Mucosa of stomach (tissue), 1 donor: ENCODE measurements around the gene LILRA6.
"Not testable (repeated sequence)": the region's sequence is repeated elsewhere in the genome, so short reads cannot be mapped to it uniquely, and the experiment has no call there.

Experiments used
- H3K27me3 ChIP-seq: one replicate; pipeline ENCODE4 v1.7.0; 2013; ENCODE audit warnings: mild to moderate bottlenecking, low read length; ENCODE audit not compliant: control insufficient read depth, insufficient read depth
- H3K36me3 ChIP-seq: one replicate; pipeline ENCODE4 v1.7.0; 2013; ENCODE audit warnings: low read length; ENCODE audit not compliant: control insufficient read depth, insufficient read depth
- H3K4me1 ChIP-seq: one replicate; pipeline ENCODE4 v1.7.0; 2013; ENCODE audit warnings: mild to moderate bottlenecking, low read length; ENCODE audit not compliant: control insufficient read depth, insufficient read depth
- H3K4me3 ChIP-seq: one replicate; pipeline ENCODE4 v1.7.0; 2013; ENCODE audit warnings: low read length
- H3K9ac ChIP-seq: one replicate; pipeline ENCODE4 v1.7.0; 2013; ENCODE audit warnings: mild to moderate bottlenecking, low read length, moderate library complexity
- H3K9me3 ChIP-seq: one replicate; pipeline ENCODE4 v1.7.0; 2013; ENCODE audit warnings: mild to moderate bottlenecking, low read length, moderate library complexity; ENCODE audit not compliant: control insufficient read depth
- donor health status: Pancreatic carcinoma.

LILRA6 gene

DNA sequence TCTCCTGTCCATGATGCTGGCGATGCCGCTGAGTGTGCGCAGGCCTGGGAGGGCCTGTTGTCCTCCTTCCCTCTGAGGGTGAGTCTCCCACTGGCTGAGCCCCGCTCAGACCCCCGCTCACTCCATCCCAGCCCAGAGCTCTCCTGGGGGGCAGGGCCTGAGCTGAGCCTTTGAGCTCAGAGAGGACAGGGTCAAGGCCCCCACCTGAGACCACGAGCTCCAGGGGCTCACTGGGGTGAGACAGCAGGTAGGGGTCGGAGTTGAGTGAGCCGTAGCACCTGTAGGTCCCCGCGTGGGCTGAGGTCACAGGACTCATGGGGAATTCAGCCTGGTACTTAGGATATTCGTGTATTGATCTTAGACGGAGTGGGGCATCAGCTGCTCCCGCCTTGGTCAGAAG, 35.5 kb upstream of the LILRA6 start:
- H3K9ac ChIP-seq, H3K9me3 ChIP-seq, H3K4me3 ChIP-seq, H3K4me1 ChIP-seq, H3K27me3 ChIP-seq, H3K36me3 ChIP-seq: not testable (repeated sequence)

DNA sequence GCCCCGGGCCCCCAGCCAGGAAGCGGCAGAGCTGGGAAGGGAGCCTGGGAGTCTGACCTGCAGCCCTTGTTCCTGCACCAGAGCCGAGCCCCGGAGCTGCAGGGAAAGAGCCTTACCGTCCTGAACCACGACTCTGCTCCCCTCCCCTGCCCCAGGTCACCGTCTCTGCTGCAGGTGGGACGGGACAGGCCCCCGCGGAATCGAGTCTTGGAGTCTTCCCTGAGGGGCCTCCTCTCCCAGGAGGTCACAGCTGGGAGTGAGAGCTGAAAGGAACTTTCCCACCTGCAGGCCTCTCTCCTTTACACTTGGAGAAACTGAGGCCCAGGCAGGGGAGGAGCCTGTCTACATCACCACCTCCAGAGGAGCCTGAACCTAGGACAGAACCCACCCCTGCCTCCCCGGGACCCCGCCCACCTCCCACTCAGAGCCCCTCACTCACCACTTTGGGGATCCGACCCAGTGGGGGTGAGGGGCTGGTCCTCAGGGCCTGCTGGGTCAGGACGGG, 34.6 kb upstream of the LILRA6 start:
- H3K4me1 ChIP-seq, H3K27me3 ChIP-seq, H3K36me3 ChIP-seq: not testable (repeated sequence)

DNA sequence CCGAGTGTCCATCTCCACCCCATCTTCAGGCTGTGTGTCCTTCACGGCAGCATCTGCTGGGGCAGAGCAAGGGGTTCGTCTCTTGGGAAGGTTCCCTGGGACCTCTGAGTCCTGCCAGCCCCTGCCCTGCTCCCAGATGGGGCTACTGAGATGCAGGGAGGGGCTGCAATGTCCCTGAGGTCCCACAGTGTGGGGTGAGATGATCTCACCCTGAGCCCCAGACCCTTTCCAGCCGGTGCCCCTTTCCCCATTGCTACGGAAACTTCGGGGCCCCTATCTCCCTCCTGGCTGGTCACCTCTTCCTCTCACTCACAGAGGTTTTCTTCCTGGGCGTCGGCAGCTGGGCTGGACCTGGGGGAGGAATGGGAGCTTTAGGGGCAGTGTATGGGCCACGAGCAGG, 33.4 kb upstream of the LILRA6 start:
- H3K4me1 ChIP-seq: no peaks in the 10 kb centered on the region
- H3K9me3 ChIP-seq: no peaks in the 10 kb centered on the region
- no peak overlapping the region for H3K9ac ChIP-seq
- H3K27me3 ChIP-seq: no peaks in the 10 kb centered on the region
- H3K36me3 ChIP-seq: no peaks in the 10 kb centered on the region
- no peak overlapping the region for H3K4me3 ChIP-seq

More for the DNA sequence above, 34.6 kb upstream of the LILRA6 start:
- H3K4me3 ChIP-seq, H3K9me3 ChIP-seq, H3K9ac ChIP-seq: not testable (repeated sequence)

DNA sequence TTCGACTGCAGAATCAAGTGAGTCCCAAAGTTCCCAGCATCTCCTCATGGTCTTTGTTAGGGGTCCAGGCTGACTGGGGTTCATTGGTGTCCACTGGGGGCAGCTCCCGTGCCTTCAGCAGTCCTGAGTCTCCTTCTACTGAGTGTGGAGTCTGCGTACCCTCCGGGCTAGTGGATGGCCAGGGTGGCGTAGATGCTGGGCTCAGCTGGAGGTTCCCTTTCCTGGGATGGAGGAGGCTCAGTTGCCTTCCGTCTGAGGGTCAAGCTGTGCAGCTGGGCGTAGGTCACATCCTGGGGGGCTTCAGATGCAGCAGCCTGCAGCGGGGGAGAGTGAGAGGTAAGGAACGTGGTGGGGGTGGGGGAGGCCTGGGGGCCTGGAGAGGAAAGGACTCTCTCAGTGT, 31.9 kb upstream of the LILRA6 start:
- H3K27me3 ChIP-seq, H3K4me3 ChIP-seq, H3K36me3 ChIP-seq, H3K4me1 ChIP-seq, H3K9ac ChIP-seq, H3K9me3 ChIP-seq: not testable (repeated sequence)

DNA sequence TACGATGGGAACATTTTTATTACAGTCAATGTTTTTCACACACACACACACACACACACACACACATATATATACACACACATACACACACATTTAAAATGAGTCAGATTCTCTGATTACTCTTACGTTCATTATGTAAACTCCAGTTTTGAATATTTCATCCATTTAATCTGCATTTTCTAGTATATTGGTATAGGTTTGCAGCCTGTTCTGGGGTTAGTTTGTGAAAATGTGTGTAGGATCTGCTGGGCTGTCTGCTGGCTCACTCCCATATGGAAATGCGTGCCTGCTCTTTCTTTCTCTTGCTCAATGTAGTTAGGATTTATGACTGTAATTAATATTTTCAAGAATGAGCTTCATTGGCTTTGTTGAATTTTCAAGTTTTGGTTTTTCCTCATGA, 31.2 kb upstream of the LILRA6 start:
- Histone ChIP-seq H3K27me3 (no peaks in the 10 kb centered on the region), H3K4me3 (no peak overlapping the region), H3K9me3 (no peaks in the 10 kb centered on the region), H3K4me1 (no peaks in the 10 kb centered on the region), H3K36me3 (no peaks in the 10 kb centered on the region), H3K9ac (no peak overlapping the region)

DNA sequence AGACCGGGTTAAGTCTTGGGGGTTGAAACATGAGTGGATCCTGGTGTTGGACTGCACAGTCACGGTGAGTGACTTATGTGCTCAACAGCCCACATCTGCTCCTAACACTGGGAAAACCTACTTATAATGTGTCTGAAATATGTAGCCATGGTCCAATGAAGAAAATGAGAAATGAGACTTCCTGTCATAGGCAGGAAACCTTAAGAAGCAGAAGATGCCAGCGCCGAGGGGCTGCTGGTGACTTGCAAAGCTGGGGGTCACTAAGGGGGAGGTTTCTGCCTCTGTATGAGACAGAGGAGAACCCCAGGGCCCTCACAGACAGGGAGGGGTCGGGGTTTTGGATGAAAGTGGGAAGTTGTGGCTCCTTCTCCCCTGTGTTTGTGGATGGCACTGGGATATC, 29.6 kb upstream of the LILRA6 start:
- not testable (repeated sequence) for H3K36me3 ChIP-seq, H3K4me3 ChIP-seq, H3K27me3 ChIP-seq, H3K4me1 ChIP-seq, H3K9me3 ChIP-seq, H3K9ac ChIP-seq

DNA sequence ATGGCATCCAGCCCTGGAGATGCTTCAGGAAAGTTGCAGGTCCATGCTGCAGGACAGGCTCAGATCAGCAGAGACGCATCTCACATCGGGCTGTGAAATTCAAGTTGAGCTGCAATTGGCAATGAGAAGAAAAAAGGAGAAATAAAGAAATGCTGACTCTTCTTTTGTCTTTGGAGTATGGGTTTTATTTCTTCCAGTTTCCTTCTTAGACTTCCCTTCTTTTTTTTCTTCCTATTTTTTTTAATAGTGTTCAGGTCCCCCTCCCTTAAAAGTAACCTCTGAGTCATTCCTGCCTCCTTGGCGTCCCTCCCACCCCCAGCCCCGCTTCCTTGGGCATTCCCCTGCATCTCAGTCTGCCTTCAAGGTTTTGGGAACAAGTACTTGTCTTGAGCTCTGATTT, 29.0 kb upstream of the LILRA6 start:
- not testable (repeated sequence) for H3K27me3 ChIP-seq, H3K4me1 ChIP-seq, H3K9ac ChIP-seq, H3K9me3 ChIP-seq, H3K36me3 ChIP-seq, H3K4me3 ChIP-seq

DNA sequence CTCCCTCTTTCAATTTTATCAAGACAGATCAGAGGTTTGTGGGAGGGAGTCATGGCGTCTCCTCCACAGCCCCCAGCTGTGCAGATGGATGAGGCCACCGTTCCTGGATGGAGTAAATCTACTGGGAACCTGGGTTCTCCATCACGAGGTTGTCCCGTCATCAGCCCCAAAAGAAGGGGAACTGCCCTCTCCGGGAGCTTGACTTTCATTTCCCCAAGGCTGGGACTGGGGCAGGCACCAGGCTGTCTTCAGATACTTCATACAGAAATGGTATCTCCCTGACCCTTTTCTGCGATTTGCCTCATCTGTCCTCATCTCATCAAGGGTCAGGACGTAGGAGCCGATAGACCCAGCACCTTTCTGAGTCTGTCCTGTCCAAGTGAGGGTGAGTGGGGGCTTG, 28.5 kb upstream of the LILRA6 start:
- no peak overlapping the region for H3K4me3 ChIP-seq
- H3K9ac ChIP-seq: no peak overlapping the region
- no peaks in the 10 kb centered on the region for H3K36me3 ChIP-seq
- no peaks in the 10 kb centered on the region for H3K27me3 ChIP-seq
- H3K4me1 ChIP-seq: no peaks in the 10 kb centered on the region
- no peaks in the 10 kb centered on the region for H3K9me3 ChIP-seq

DNA sequence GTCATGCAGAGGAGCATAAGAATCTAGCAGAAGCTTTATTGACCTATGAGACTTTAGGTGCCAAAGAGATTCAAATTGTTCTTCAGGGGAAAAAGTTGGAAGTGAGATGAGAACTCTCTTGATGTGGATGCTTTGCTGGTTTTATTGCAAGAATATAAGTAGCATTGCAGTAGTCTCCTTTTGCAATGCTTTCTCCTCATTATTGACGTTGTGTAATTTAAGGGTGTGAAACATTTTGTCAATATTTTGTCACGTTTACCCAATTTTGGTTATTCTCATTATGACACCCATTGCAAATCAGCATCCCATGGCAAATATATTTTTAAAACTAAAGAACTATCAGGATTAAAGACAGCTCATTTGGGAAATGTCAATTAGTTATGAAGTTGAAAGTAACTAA, 26.3 kb upstream of the LILRA6 start:
- Histone ChIP-seq H3K9ac (no peak overlapping the region), H3K9me3 (no peaks in the 10 kb centered on the region), H3K4me1 (no peaks in the 10 kb centered on the region), H3K36me3 (no peaks in the 10 kb centered on the region), H3K27me3 (no peaks in the 10 kb centered on the region), H3K4me3 (no peak overlapping the region)

DNA sequence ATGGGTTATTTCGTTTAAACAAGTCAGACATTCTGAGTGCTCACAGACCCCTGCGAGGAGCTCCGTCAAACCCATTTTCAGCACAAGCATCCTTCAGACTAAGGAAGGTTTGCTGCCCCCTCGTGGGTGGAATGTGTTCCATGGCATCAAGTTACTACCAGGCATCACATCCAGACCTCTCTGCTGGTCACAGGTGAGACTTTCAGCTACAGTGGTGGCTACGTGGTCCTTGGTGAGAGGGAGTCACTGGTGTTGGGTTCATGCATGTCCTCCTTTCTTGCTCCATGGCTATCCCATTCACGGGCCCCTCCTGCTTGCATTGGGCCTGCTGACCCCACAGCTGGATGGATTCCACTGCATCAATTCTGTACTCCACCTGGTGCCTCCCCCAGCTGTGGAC, 23.5 kb upstream of the LILRA6 start:
- Histone ChIP-seq H3K4me1 (no peaks in the 10 kb centered on the region), H3K4me3 (no peak overlapping the region), H3K36me3 (no peaks in the 10 kb centered on the region), H3K9me3 (no peaks in the 10 kb centered on the region), H3K27me3 (no peaks in the 10 kb centered on the region), H3K9ac (no peak overlapping the region)

DNA sequence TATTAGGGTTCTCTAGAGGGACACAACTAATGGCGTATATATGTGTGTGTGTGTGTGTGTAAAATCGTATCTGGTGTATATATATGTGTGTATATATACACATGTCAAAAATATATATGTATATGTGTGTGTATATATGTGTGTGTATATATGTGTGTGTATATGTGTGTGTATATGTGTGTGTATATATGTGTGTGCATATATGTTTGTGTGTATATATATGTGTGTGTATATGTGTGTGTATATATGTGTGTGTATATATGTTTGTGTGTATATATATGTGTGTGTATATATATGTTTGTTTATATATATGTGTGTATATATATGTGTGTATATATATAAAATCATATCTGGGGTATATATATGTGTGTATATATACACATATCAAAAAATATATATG, 19.9 kb upstream of the LILRA6 start:
- no peaks in the 10 kb centered on the region for H3K4me1 ChIP-seq

DNA sequence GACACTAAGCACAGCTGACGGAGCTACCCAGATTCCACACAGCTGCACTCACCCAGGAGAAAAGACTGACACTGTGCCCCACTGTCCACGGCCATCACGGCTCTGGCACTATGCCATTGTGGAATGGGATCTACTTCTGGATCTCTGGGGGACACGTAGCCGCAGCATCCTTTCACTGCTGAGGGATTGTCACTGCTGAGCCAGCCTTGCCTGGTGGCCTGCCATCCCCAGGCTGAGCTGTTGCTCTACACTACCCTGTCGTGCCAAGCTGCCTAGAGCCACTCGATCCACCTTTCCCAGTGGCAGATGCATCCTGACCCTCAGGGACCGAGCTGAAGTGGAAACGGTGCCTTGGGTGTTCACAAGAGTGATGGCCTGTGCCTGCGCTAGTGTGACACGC, 19.5 kb upstream of the LILRA6 start:
- Histone ChIP-seq H3K9me3 (no peaks in the 10 kb centered on the region), H3K27me3 (no peaks in the 10 kb centered on the region), H3K4me3 (no peak overlapping the region), H3K9ac (no peak overlapping the region), H3K36me3 (no peaks in the 10 kb centered on the region), H3K4me1 (no peaks in the 10 kb centered on the region)

More for the DNA sequence above, 19.9 kb upstream of the LILRA6 start:
- H3K4me3 ChIP-seq: no peak overlapping the region
- no peaks in the 10 kb centered on the region for H3K9me3 ChIP-seq
- H3K9ac ChIP-seq: no peak overlapping the region
- H3K36me3 ChIP-seq: no peaks in the 10 kb centered on the region
- H3K27me3 ChIP-seq: no peaks in the 10 kb centered on the region

DNA sequence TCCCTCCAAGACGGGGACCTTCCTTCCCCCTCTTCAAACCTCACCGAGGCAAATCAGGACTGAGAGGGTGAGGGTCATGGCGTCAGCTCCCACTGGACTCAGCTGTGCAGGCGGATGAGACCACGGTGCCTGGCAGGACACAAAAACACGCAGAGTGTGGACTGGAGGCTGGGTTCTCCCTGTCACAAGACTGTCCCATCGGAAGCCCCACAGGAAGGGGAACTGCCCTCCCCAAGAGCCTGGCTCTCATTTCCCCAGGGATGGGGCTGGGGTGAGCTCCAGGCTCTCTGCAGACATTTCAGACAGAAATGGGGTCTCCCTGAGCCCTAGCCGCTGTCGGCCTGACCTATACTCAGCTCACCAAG, 14.5 kb upstream of the LILRA6 start, which contains the start of gene LILRB5:
LILRB5 (minus strand) TSS at position 158 of the 365 bp plus-strand sequence; CDS start at position 78, 80 bp downstream.
- no peak within 1 kb of the TSS for H3K4me3 ChIP-seq
- H3K27me3 ChIP-seq: peaks cover 8% of the 10 kb centered on the region
- no peak within 1 kb of the TSS for H3K9ac ChIP-seq
- H3K9me3 ChIP-seq: no peaks in the 10 kb centered on the region
- H3K4me1 ChIP-seq: no peaks in the 10 kb centered on the region
- H3K36me3 ChIP-seq: no peaks in the 10 kb centered on the region
